SK-N-SH (cell line): Measurements from ENCODE around the gene FXR2. TPM values are rescaled to one million over a fixed set of nuclear protein-coding genes. Genes with fewer than 3 reads are reported as not detected.
A peak's percentile ranks its signal among the peaks of the same experiment; 100 is the strongest.

Experiments
- CTCF ChIA-PET: fragments of 300-600, 350-600 bp; formaldehyde crosslinking; extraction: SDS; loops from one replicate; lab custom pipeline; 2021; lab: Yijun Ruan, JAX
- POLR2A ChIA-PET: fragments of 350-600 bp; sonication (Branson Sonifier 250); formaldehyde crosslinking; extraction: SDS; loops from one replicate; lab custom pipeline; 2020; ENCODE audit warnings: antibody characterized with exemption, inconsistent platforms; lab: Yijun Ruan, JAX
- DNase-seq: peaks from one replicate; pipeline ENCODE4 v3.0.0; 2012
- H2AFZ ChIP-seq: fragments of 200-600 bp; sonication (generic); 2 replicates; pipeline ENCODE4 v1.8.1; 2016; ENCODE audit warnings: antibody characterized with exemption, mild to moderate bottlenecking, low read depth
- H3F3A ChIP-seq: fragments of 200-600 bp; sonication (generic); replicated peaks from 2 replicates; pipeline ENCODE3; 2016; ENCODE audit warnings: antibody characterized with exemption, mild to moderate bottlenecking; ENCODE audit not compliant: insufficient read depth
- H3K27ac ChIP-seq, 2 experiments: fragments of 200-500 bp in 1 of 2; fragments of 200-600 bp in 1 of 2; sonication (Bioruptor generic) in 1 of 2; sonication (generic), shearing (Covaris generic) in 1 of 2; 2 replicates each; pipeline versions ENCODE4 v1.5.1 to v1.6.1; 2014 to 2016; ENCODE audit warnings: low read depth in 2 of 2, inconsistent platforms in 1 of 2, low read length in 1 of 2, mild to moderate bottlenecking in 1 of 2, mixed read lengths in 1 of 2
- H3K27me3 ChIP-seq: fragments of 200-600 bp; sonication (generic), shearing (Covaris generic); 2 replicates; pipeline ENCODE4 v1.6.1; 2016; ENCODE audit warnings: mixed run types; ENCODE audit not compliant: insufficient read depth
- H3K36me3 ChIP-seq, 2 experiments: fragments of 200-500 bp in 1 of 2; fragments of 200-600 bp in 1 of 2; sonication (Bioruptor generic) in 1 of 2; sonication (generic) in 1 of 2; replicated peaks in 1 of 2; 2 replicates each; pipeline versions ENCODE3 to v1.5.1; 2014 to 2016; ENCODE audit warnings: low read length in 1 of 2, mild to moderate bottlenecking in 1 of 2; ENCODE audit not compliant: insufficient read depth in 2 of 2, control insufficient read depth in 1 of 2
- H3K4me1 ChIP-seq, 2 experiments: fragments of 200-500 bp in 1 of 2; fragments of 200-600 bp in 1 of 2; sonication (Bioruptor generic) in 1 of 2; sonication (generic), shearing (Covaris generic) in 1 of 2; 2 replicates each; pipeline versions ENCODE4 v1.5.1 to v1.6.1; 2014 to 2016; ENCODE audit warnings: low read depth in 1 of 2, low read length in 1 of 2, mixed run types in 1 of 2; ENCODE audit not compliant: insufficient read depth in 2 of 2, control insufficient read depth in 1 of 2
- H3K4me2 ChIP-seq: fragments of 200-600 bp; sonication (generic), shearing (Covaris generic); 2 replicates; pipeline ENCODE4 v1.6.1; 2017; ENCODE audit warnings: mixed run types
- H3K4me3 ChIP-seq, 2 experiments: fragments of 200-500 bp in 1 of 2; fragments of 200-600 bp in 1 of 2; sonication (Bioruptor generic) in 1 of 2; sonication (generic), shearing (Covaris generic) in 1 of 2; 2 replicates each; pipeline versions ENCODE4 v1.5.1 to v1.8.1; 2014 to 2016; ENCODE audit warnings: low read depth in 2 of 2, inconsistent platforms in 1 of 2, low read length in 1 of 2, mild to moderate bottlenecking in 1 of 2, mixed read lengths in 1 of 2, moderate library complexity in 1 of 2
- H3K79me2 ChIP-seq: fragments of 200-600 bp; sonication (generic); 2 replicates; pipeline ENCODE4 v1.8.1; 2017; ENCODE audit warnings: mild to moderate bottlenecking; ENCODE audit not compliant: insufficient read depth
- H3K9ac ChIP-seq: fragments of 200-600 bp; sonication (generic); 2 replicates; pipeline ENCODE4 v1.6.1; 2017; ENCODE audit warnings: mixed run types
- H3K9me2 ChIP-seq: fragments of 200-600 bp; sonication (generic); 2 replicates; pipeline ENCODE4 v1.6.1; 2017; ENCODE audit warnings: mixed run types
- H3K9me3 ChIP-seq: fragments of 200-600 bp; sonication (generic); 2 replicates; pipeline ENCODE4 v1.6.1; 2017; ENCODE audit warnings: mixed run types, mild to moderate bottlenecking, moderate library complexity
- H4K20me1 ChIP-seq: fragments of 200-600 bp; sonication (generic); 2 replicates; pipeline ENCODE4 v1.6.1; 2017; ENCODE audit warnings: mild to moderate bottlenecking, mixed run types; ENCODE audit not compliant: insufficient read depth
- CHD2 ChIP-seq: fragments of 150-350 bp; IDR thresholded peaks from 2 replicates; pipeline ENCODE4 v1.6.1; 2018; ENCODE audit warnings: low read length; ENCODE audit not compliant: partially characterized antibody
- ELF1 ChIP-seq: IDR thresholded peaks from 2 replicates; pipeline ENCODE4 v1.4.0; 2012
- EP300 ChIP-seq, 2 experiments: IDR thresholded peaks; 2 replicates each; pipeline versions ENCODE4 v1.4.0 to v1.6.1; 2012; ENCODE audit warnings: borderline replicate concordance in 1 of 2, low read depth in 1 of 2, low read length in 1 of 2
- EZH2phosphoT487 ChIP-seq: fragments of 200-600 bp; sonication (generic); IDR thresholded peaks from 2 replicates; pipeline ENCODE4 v1.6.1; 2017; ENCODE audit warnings: low read depth, mixed run types, mild to moderate bottlenecking, antibody characterized with exemption, moderate library complexity, borderline replicate concordance
- FOSL2 ChIP-seq: IDR thresholded peaks from 2 replicates; pipeline ENCODE4 v1.4.0; 2012; ENCODE audit warnings: low read depth, mild to moderate bottlenecking, moderate library complexity, borderline replicate concordance
- FOXJ3 ChIP-seq: sonication (generic); formaldehyde crosslinking; IDR thresholded peaks from 2 replicates; pipeline ENCODE4 v1.5.1; 2020; ENCODE audit warnings: mild to moderate bottlenecking, missing genetic modification reagents
- FOXM1 ChIP-seq: IDR thresholded peaks from 2 replicates; pipeline ENCODE4 v1.4.0; 2012; ENCODE audit warnings: low read depth, mild to moderate bottlenecking
- GATA2 ChIP-seq: sonication (generic); formaldehyde crosslinking; IDR thresholded peaks from 2 replicates; pipeline ENCODE4 v1.5.0; 2020; ENCODE audit warnings: mild to moderate bottlenecking, missing genetic modification reagents
- JUND ChIP-seq: IDR thresholded peaks from 2 replicates; pipeline ENCODE4 v1.4.0; 2012
- MEF2A ChIP-seq: IDR thresholded peaks from 2 replicates; pipeline ENCODE4 v1.4.0; 2012; ENCODE audit warnings: low read depth, borderline replicate concordance
- MXI1 ChIP-seq: IDR thresholded peaks from 2 replicates; pipeline ENCODE4 v1.6.1; 2012; ENCODE audit warnings: mild to moderate bottlenecking, low read depth, low read length, improper control_type of control experiment
- NFIC ChIP-seq: IDR thresholded peaks from 2 replicates; pipeline ENCODE4 v1.4.0; 2012; ENCODE audit warnings: borderline replicate concordance
- NRF1 ChIP-seq: IDR thresholded peaks from 2 replicates; pipeline ENCODE4 v1.6.1; 2012; ENCODE audit warnings: low read depth, mild to moderate bottlenecking, low read length
- POLR2AphosphoS5 ChIP-seq: IDR thresholded peaks from 2 replicates; pipeline ENCODE4 v1.6.1; 2012; ENCODE audit warnings: low read depth, low read length
- RAD21 ChIP-seq: IDR thresholded peaks from 2 replicates; pipeline ENCODE4 v1.6.1; 2012; ENCODE audit warnings: mild to moderate bottlenecking, low read length
- RCOR1 ChIP-seq: fragments of 150-350 bp; IDR thresholded peaks from 2 replicates; pipeline ENCODE4 v1.6.1; 2017; ENCODE audit warnings: antibody characterized with exemption, low read length
- RFX5 ChIP-seq: IDR thresholded peaks from 2 replicates; pipeline ENCODE4 v1.6.1; 2012; ENCODE audit warnings: mild to moderate bottlenecking, improper control_type of control experiment, low read length
- RXRA ChIP-seq: IDR thresholded peaks from 2 replicates; pipeline ENCODE4 v1.4.0; 2012; ENCODE audit warnings: low read depth, mild to moderate bottlenecking, borderline replicate concordance
- SIN3A ChIP-seq: IDR thresholded peaks from 2 replicates; pipeline ENCODE4 v1.6.1; 2012; ENCODE audit warnings: low read depth, mild to moderate bottlenecking, low read length, moderate library complexity, borderline replicate concordance
- TAF1 ChIP-seq: IDR thresholded peaks from 2 replicates; pipeline ENCODE4 v1.6.1; 2012; ENCODE audit warnings: low read depth, mild to moderate bottlenecking, low read length, moderate library complexity, borderline replicate concordance
- TCF12 ChIP-seq: IDR thresholded peaks from 2 replicates; pipeline ENCODE4 v1.4.0; 2012
- TEAD4 ChIP-seq: IDR thresholded peaks from 2 replicates; pipeline ENCODE4 v1.4.0; 2012; ENCODE audit warnings: mild to moderate bottlenecking, borderline replicate concordance; ENCODE audit not compliant: insufficient read depth
- WGBS: methylation state at CpG from one replicate; pipeline ENCODE4 v1.1.6; 2017; ENCODE audit warnings: low lambda C conversion rate; 5-methylcytosine and 5-hydroxymethylcytosine counted together
- polyA plus RNA-seq, 3 experiments: library from polyadenylated mRNA; depleted of rRNA; stranded (reverse); fragments of >200 nt; gene quantifications; 2 replicates each; pipeline ENCODE4 v1.2.3, GENCODE V29; 2012
- TF ChIP-seq, protein P1 (sequence below): IDR thresholded peaks from 2 replicates; pipeline ENCODE4 v1.4.0; 2012; ENCODE audit warnings: low read depth, borderline replicate concordance
- TF ChIP-seq, protein P2 (sequence below): IDR thresholded peaks from 2 replicates; pipeline ENCODE4 v1.6.1; 2012; ENCODE audit warnings: mild to moderate bottlenecking, low read depth, low read length, moderate library complexity
- TF ChIP-seq, protein P3 (sequence below): fragments of 200-600 bp; sonication (generic); IDR thresholded peaks from 2 replicates; pipeline ENCODE4 v1.6.1; 2017; ENCODE audit warnings: antibody characterized with exemption, mild to moderate bottlenecking, moderate library complexity
- TF ChIP-seq, protein P4 (sequence below): fragments of 150-350 bp; IDR thresholded peaks from 2 replicates; pipeline ENCODE4 v1.6.1; 2016; ENCODE audit warnings: mild to moderate bottlenecking, low read depth, low read length

Gene FXR2
- polyA plus RNA-seq, 1 of the 3 experiments (the other 2 are of a cell fraction): 56.4 TPM

DNA sequence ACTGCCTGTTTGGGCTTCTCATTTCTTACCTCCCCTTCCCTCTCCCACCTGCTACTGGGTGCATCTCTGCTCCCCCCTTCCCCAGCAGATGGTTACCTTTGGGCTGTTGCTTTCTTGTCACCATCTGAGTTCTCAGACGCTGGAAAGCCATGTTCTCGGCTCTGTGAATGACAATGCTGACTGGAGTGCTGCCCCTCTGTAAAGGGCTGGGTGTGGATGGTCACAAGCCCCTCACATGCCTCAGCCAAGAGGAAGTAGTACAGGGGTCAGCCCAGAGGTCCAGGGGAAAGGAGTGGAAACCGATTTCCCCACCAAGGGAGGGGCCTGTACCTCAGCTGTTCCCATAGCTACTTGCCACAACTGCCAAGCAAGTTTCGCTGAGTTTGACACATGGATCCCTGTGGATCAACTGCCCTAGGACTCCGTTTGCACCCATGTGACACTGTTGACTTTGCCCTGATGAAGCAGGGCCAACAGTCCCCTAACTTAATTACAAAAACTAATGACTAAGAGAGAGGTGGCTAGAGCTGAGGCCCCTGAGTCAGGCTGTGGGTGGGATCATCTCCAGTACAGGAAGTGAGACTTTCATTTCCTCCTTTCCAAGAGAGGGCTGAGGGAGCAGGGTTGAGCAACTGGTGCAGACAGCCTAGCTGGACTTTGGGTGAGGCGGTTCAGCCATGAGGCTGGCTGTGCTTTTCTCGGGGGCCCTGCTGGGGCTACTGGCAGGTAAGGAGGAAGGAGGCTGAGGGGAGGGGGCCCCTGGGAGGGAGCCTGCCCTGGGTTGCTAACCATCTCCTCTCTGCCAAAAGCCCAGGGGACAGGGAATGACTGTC, 35.5 kb downstream of the FXR2 start, which contains the start of gene CD68:
CD68 (plus strand) TSS at position 638 of the 833 bp plus-strand sequence; CDS start at position 678, 40 bp downstream.
- POLR2A ChIA-PET: interaction anchor here (0.6 to 2.4 kb wide), 4 partner anchors 8 to 62 kb away, joined by 3 to 5 read pairs (median 3); partner anchors contain the start of gene FXR2
- no peaks in the 10 kb centered on the region for H3K9me3 ChIP-seq
- H3K4me3 ChIP-seq: peak within 1 kb of the TSS in 1 of 2 experiments; percentile 2; a peak in 1 of 4 replicates
- peaks cover 48% of the 10 kb centered on the region in 2 experiments for H3K36me3 ChIP-seq
- WGBS: 22% methylated on average over 7 of the region's 7 CpGs
- H3K9ac ChIP-seq: peak within 1 kb of the TSS; percentile 45; the same call in 1 of the 2 replicates
- H3K27ac ChIP-seq: peak within 1 kb of the TSS; percentile 12 to 79
- H3K4me1 ChIP-seq: peaks cover 37 to 39% of the 10 kb centered on the region in 2 experiments
- H2AFZ ChIP-seq: no peak within 1 kb of the TSS
- H3K79me2 ChIP-seq: peaks cover 72% of the 10 kb centered on the region
- DNase-seq: peak; percentile 58
- CTCF ChIA-PET: interaction anchor here (1.2 to 2.5 kb wide), 3 partner anchors 10 to 109 kb away, joined by 3 to 18 read pairs (median 10); partner anchors contain the start of genes SOX15, TP53 and WRAP53
- peaks cover 49% of the 10 kb centered on the region for H4K20me1 ChIP-seq
- no peaks in the 10 kb centered on the region for H3K27me3 ChIP-seq
- H3F3A ChIP-seq: peaks cover 56% of the 10 kb centered on the region
- no peaks in the 10 kb centered on the region for H3K9me2 ChIP-seq
- peak within 1 kb of the TSS; percentile 23; the same call in 1 of the 2 replicates for H3K4me2 ChIP-seq
- TF ChIP-seq POLR2AphosphoS5: peak; percentile 96
- no peak for TF ChIP-seq MEF2A
- TF ChIP-seq, protein P1, sequence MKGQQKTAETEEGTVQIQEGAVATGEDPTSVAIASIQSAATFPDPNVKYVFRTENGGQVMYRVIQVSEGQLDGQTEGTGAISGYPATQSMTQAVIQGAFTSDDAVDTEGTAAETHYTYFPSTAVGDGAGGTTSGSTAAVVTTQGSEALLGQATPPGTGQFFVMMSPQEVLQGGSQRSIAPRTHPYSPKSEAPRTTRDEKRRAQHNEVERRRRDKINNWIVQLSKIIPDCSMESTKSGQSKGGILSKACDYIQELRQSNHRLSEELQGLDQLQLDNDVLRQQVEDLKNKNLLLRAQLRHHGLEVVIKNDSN: no peak
- TF ChIP-seq FOXM1: no peak
- TF ChIP-seq NFIC: peak; percentile 31; the same call in 1 of the 2 replicates
- TF ChIP-seq, protein P2, sequence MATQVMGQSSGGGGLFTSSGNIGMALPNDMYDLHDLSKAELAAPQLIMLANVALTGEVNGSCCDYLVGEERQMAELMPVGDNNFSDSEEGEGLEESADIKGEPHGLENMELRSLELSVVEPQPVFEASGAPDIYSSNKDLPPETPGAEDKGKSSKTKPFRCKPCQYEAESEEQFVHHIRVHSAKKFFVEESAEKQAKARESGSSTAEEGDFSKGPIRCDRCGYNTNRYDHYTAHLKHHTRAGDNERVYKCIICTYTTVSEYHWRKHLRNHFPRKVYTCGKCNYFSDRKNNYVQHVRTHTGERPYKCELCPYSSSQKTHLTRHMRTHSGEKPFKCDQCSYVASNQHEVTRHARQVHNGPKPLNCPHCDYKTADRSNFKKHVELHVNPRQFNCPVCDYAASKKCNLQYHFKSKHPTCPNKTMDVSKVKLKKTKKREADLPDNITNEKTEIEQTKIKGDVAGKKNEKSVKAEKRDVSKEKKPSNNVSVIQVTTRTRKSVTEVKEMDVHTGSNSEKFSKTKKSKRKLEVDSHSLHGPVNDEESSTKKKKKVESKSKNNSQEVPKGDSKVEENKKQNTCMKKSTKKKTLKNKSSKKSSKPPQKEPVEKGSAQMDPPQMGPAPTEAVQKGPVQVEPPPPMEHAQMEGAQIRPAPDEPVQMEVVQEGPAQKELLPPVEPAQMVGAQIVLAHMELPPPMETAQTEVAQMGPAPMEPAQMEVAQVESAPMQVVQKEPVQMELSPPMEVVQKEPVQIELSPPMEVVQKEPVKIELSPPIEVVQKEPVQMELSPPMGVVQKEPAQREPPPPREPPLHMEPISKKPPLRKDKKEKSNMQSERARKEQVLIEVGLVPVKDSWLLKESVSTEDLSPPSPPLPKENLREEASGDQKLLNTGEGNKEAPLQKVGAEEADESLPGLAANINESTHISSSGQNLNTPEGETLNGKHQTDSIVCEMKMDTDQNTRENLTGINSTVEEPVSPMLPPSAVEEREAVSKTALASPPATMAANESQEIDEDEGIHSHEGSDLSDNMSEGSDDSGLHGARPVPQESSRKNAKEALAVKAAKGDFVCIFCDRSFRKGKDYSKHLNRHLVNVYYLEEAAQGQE: peak; percentile 39; the same call in 1 of the 2 replicates
- peak in 1 of 2 experiments; percentile 18; a peak in 1 of 4 replicates for TF ChIP-seq EP300 (IDR thresholded peaks at IDR 0.05; ENCODE audit: borderline replicate concordance in 1 of 2, low read depth in 1 of 2, low read length in 1 of 2)
- no peak for TF ChIP-seq GATA2
- TF ChIP-seq NRF1: no peak
- TF ChIP-seq CHD2: peak; percentile 63
- TF ChIP-seq, protein P3, sequence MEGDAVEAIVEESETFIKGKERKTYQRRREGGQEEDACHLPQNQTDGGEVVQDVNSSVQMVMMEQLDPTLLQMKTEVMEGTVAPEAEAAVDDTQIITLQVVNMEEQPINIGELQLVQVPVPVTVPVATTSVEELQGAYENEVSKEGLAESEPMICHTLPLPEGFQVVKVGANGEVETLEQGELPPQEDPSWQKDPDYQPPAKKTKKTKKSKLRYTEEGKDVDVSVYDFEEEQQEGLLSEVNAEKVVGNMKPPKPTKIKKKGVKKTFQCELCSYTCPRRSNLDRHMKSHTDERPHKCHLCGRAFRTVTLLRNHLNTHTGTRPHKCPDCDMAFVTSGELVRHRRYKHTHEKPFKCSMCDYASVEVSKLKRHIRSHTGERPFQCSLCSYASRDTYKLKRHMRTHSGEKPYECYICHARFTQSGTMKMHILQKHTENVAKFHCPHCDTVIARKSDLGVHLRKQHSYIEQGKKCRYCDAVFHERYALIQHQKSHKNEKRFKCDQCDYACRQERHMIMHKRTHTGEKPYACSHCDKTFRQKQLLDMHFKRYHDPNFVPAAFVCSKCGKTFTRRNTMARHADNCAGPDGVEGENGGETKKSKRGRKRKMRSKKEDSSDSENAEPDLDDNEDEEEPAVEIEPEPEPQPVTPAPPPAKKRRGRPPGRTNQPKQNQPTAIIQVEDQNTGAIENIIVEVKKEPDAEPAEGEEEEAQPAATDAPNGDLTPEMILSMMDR: no peak
- no peak for TF ChIP-seq RFX5
- TF ChIP-seq TCF12: peak; percentile 26; the same call in 1 of the 2 replicates
- TF ChIP-seq, protein P4, sequence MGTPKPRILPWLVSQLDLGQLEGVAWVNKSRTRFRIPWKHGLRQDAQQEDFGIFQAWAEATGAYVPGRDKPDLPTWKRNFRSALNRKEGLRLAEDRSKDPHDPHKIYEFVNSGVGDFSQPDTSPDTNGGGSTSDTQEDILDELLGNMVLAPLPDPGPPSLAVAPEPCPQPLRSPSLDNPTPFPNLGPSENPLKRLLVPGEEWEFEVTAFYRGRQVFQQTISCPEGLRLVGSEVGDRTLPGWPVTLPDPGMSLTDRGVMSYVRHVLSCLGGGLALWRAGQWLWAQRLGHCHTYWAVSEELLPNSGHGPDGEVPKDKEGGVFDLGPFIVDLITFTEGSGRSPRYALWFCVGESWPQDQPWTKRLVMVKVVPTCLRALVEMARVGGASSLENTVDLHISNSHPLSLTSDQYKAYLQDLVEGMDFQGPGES: no peak
- peak; percentile 65 for TF ChIP-seq JUND
- TF ChIP-seq EZH2phosphoT487: no peak
- TF ChIP-seq FOXJ3 (CRISPR knock-in tag): no peak
- TF ChIP-seq SIN3A: peak; percentile 99
- TF ChIP-seq TEAD4: no peak
- peak; percentile 47; the same call in 1 of the 2 replicates for TF ChIP-seq ELF1
- TF ChIP-seq FOSL2: peak; percentile 71; the same call in 1 of the 2 replicates
- TF ChIP-seq MXI1: peak; percentile 61; the same call in 1 of the 2 replicates
- TF ChIP-seq RAD21: no peak
- peak; percentile 54; the same call in 1 of the 2 replicates for TF ChIP-seq TAF1
- TF ChIP-seq RCOR1: no peak
- TF ChIP-seq RXRA: no peak
